Measurements from ENCODE around the gene PCDHB6. TPM values are rescaled to one million over a fixed set of nuclear protein-coding genes. Genes with fewer than 3 reads are reported as not detected.
A peak's percentile ranks its signal among the peaks of the same experiment; 100 is the strongest.

PCDHB6 gene
- polyA plus RNA-seq (2011; rRNA removed) (0.98 and 1.0 TPM in 2 replicates), polyA plus RNA-seq (2017; fragmentation: RNase III; extraction: RNeasy Plus Mini Kit Qiagen cat#74134 plus additional on column Dnase treatment) (0.79 to 1.0 TPM (median 0.92 TPM) in 3 replicates), polyA minus RNA-seq (2011; rRNA and poly(A)+ RNA removed) (0.68 and 0.83 TPM in 2 replicates)
- polyA plus RNA-seq (2012; cell fraction: cytosol; rRNA removed), result 0.40 and 0.53 TPM in 2 replicates
- 1.5 and 2.1 TPM in 2 replicates for polyA plus RNA-seq (2012; cell fraction: nucleus; rRNA removed)

- Histone ChIP-seq H3K4me2 (peak within 1 kb of the TSS; percentile 78), H3K4me3 (peak within 1 kb of the TSS; percentile 42), H3K4me1 (no peaks in the 10 kb centered on the region), H3K27ac (no peak within 1 kb of the TSS), H3K9me3 (peaks cover 6% of the 10 kb centered on the region; the same call in 2 of the 3 replicates)
- TF ChIP-seq MYC (IDR thresholded peaks at IDR 0.05; ENCODE audit: borderline replicate concordance, low read length) (no peak), RAD21 (conservative IDR thresholded peaks at IDR 0.05 in 1 of 2, IDR thresholded peaks at IDR 0.05 in 1 of 2) (peak in 1 of 2 experiments; percentile 44; a peak in 3 of 5 replicates)
- TF ChIP-seq, protein P1, sequence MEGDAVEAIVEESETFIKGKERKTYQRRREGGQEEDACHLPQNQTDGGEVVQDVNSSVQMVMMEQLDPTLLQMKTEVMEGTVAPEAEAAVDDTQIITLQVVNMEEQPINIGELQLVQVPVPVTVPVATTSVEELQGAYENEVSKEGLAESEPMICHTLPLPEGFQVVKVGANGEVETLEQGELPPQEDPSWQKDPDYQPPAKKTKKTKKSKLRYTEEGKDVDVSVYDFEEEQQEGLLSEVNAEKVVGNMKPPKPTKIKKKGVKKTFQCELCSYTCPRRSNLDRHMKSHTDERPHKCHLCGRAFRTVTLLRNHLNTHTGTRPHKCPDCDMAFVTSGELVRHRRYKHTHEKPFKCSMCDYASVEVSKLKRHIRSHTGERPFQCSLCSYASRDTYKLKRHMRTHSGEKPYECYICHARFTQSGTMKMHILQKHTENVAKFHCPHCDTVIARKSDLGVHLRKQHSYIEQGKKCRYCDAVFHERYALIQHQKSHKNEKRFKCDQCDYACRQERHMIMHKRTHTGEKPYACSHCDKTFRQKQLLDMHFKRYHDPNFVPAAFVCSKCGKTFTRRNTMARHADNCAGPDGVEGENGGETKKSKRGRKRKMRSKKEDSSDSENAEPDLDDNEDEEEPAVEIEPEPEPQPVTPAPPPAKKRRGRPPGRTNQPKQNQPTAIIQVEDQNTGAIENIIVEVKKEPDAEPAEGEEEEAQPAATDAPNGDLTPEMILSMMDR (IDR thresholded peaks at IDR 0.05), result peak; percentile 41
- CTCF ChIA-PET, result interaction anchor here (0.6 to 1.8 kb wide), 21 partner anchors 9 to 1206 kb away, joined by 3 to 8 read pairs (median 3); partner anchors contain the start of genes PCDHB12, PCDHB2, PCDHB5 and PCDHB8
- 20% methylated on average over 18 of the region's 18 CpGs for WGBS (ENCODE audit: missing lambda C conversion rate)
- DNase-seq (ENCODE audit: low read depth in 1 of 2, low spot score in 1 of 2), result peak; percentile 45 to 56
- FAIRE-seq, result no peak
- POLR2A ChIA-PET, result no interaction called here
- peak; percentile 78 to 91 for ATAC-seq
Observed at GRCh38 chr5:141149812-141150211, at the start of gene PCDHB6. Gene PCDHB6 (plus strand): TSS chr5:141150057. CDS start chr5:141150258, 201 bp downstream.

DNA sequence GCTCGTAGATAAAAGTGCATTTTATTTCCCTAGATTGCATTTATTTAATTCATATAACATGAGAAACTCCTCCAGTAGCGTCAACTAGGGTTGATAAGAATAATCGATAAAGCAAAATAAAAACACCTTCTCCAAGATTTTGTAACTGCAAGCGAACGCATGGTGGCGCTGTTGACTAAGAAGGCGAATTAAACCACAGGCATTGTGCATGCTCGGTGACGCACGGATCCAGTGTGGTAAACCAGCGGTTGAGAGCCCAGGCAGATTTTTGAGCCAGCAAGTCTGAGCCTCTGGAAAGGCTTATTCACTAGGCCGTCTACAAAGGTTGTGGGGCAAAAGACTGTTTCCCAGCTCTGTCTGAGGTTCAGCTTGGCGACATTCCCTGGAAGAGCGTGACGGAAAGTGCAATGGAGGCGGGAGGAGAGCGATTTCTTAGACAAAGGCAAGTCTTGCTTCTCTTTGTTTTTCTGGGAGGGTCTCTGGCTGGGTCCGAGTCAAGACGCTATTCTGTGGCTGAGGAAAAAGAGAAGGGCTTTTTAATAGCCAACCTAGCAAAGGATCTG lies 49.5 kb upstream of the PCDHB6 start, which contains the start of gene PCDHB3:
Gene PCDHB3 (plus strand): TSS at position 231 of the 563 bp plus-strand sequence. CDS start 177 bp downstream, at position 408.
- Histone ChIP-seq H3K27ac (no peak within 1 kb of the TSS), H3K9me3 (peaks cover 19% of the 10 kb centered on the region), H3K4me2 (no peak within 1 kb of the TSS), H3K4me1 (no peaks in the 10 kb centered on the region), H3K4me3 (no peak within 1 kb of the TSS)
- DNase-seq (ENCODE audit: low read depth in 1 of 2, low spot score in 1 of 2), result peak in 1 of 2 experiments; percentile 20
- ATAC-seq, result no peak
- CTCF ChIA-PET, result interaction anchor here (1.4 kb wide), 1 partner anchor 231 kb away, joined by 3 read pairs; the partner anchor contains the start of gene PCDHA11
- POLR2A ChIA-PET, result no interaction called here
- TF ChIP-seq CEBPB (IDR thresholded peaks at IDR 0.05) (no peak), ZC3H11A (IDR thresholded peaks at IDR 0.05) (no peak), EHMT2 (IDR thresholded peaks at IDR 0.05; ENCODE audit: low read depth) (no peak), USF2 (IDR thresholded peaks at IDR 0.05) (no peak), JUN (IDR thresholded peaks at IDR 0.05) (no peak)
- TF ChIP-seq, protein P2, sequence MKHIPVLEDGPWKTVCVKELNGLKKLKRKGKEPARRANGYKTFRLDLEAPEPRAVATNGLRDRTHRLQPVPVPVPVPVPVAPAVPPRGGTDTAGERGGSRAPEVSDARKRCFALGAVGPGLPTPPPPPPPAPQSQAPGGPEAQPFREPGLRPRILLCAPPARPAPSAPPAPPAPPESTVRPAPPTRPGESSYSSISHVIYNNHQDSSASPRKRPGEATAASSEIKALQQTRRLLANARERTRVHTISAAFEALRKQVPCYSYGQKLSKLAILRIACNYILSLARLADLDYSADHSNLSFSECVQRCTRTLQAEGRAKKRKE (CRISPR knock-in tag; IDR thresholded peaks at IDR 0.05; ENCODE audit: low read depth), result no peak
- TF ChIP-seq, protein P3, sequence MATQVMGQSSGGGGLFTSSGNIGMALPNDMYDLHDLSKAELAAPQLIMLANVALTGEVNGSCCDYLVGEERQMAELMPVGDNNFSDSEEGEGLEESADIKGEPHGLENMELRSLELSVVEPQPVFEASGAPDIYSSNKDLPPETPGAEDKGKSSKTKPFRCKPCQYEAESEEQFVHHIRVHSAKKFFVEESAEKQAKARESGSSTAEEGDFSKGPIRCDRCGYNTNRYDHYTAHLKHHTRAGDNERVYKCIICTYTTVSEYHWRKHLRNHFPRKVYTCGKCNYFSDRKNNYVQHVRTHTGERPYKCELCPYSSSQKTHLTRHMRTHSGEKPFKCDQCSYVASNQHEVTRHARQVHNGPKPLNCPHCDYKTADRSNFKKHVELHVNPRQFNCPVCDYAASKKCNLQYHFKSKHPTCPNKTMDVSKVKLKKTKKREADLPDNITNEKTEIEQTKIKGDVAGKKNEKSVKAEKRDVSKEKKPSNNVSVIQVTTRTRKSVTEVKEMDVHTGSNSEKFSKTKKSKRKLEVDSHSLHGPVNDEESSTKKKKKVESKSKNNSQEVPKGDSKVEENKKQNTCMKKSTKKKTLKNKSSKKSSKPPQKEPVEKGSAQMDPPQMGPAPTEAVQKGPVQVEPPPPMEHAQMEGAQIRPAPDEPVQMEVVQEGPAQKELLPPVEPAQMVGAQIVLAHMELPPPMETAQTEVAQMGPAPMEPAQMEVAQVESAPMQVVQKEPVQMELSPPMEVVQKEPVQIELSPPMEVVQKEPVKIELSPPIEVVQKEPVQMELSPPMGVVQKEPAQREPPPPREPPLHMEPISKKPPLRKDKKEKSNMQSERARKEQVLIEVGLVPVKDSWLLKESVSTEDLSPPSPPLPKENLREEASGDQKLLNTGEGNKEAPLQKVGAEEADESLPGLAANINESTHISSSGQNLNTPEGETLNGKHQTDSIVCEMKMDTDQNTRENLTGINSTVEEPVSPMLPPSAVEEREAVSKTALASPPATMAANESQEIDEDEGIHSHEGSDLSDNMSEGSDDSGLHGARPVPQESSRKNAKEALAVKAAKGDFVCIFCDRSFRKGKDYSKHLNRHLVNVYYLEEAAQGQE (IDR thresholded peaks at IDR 0.05), result no peak
- WGBS (ENCODE audit: missing lambda C conversion rate), result 65% methylated on average over 19 of the region's 19 CpGs
- no peak for FAIRE-seq

GRCh38 chr5:141101059-141101458 lies 48.8 kb upstream of the PCDHB6 start:
- TF ChIP-seq RAD21 (conservative IDR thresholded peaks at IDR 0.05 in 1 of 2, IDR thresholded peaks at IDR 0.05 in 1 of 2) (no peak), ELK1 (IDR thresholded peaks at IDR 0.05; ENCODE audit: low read depth, low read length) (no peak), NPAS2 (CRISPR knock-in tag; IDR thresholded peaks at IDR 0.05; ENCODE audit: borderline replicate concordance) (no peak), GATA3 (IDR thresholded peaks at IDR 0.05; ENCODE audit: borderline replicate concordance) (no peak), ZFP36 (IDR thresholded peaks at IDR 0.05; ENCODE audit: borderline replicate concordance, partially characterized antibody) (no peak), RNF2 (IDR thresholded peaks at IDR 0.05; ENCODE audit: borderline replicate concordance, low read depth) (no peak), CBX8 (IDR thresholded peaks at IDR 0.05) (no peak), TP53 (CRISPR knock-in tag; IDR thresholded peaks at IDR 0.05) (no peak), NR3C1 (IDR thresholded peaks at IDR 0.05) (no peak), TFCP2L1 (CRISPR knock-in tag; IDR thresholded peaks at IDR 0.05) (no peak), PHF8 (IDR thresholded peaks at IDR 0.05; ENCODE audit: borderline replicate concordance, low read depth) (no peak)
- TF ChIP-seq, protein P4, sequence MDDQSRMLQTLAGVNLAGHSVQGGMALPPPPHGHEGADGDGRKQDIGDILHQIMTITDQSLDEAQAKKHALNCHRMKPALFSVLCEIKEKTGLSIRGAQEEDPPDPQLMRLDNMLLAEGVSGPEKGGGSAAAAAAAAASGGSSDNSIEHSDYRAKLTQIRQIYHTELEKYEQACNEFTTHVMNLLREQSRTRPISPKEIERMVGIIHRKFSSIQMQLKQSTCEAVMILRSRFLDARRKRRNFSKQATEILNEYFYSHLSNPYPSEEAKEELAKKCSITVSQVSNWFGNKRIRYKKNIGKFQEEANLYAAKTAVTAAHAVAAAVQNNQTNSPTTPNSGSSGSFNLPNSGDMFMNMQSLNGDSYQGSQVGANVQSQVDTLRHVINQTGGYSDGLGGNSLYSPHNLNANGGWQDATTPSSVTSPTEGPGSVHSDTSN (IDR thresholded peaks at IDR 0.05), result no peak
- H3K4me2 ChIP-seq, result no peak overlapping the region
- POLR2A ChIA-PET, result no interaction called here

More at GRCh38 chr5:141101059-141101458, 48.8 kb upstream of the PCDHB6 start:
- H3K9me3 ChIP-seq, result peaks cover 14% of the 10 kb centered on the region
- no peaks in the 10 kb centered on the region for H3K4me1 ChIP-seq
- FAIRE-seq, result no peak
- no peak overlapping the region for H3K4me3 ChIP-seq
- DNase-seq (ENCODE audit: low read depth in 1 of 2, low spot score in 1 of 2), result no peak
- H3K27ac ChIP-seq, result no peak overlapping the region
- WGBS (ENCODE audit: missing lambda C conversion rate), result 67% methylated on average over 20 of the region's 20 CpGs
- no peak for ATAC-seq
- CTCF ChIA-PET, result interaction anchor here (0.6 to 1.4 kb wide), 2 partner anchors 232 to 458 kb away, joined by 3 read pairs; partner anchors contain the start of gene PCDHA11
